Activated CD4-positive, alpha-beta T cell treated with anti-CD3 and anti-CD28 coated beads for 24 hours (primary cell): ENCODE data around the gene TENT4A.

Experiments used
- DNase-seq, 2 donors: peaks; one replicate each; pipeline ENCODE4 v3.0.0-alpha.2; 2020; ENCODE audit warnings: low read depth in 2 of 2

Gene TENT4A

DNA sequence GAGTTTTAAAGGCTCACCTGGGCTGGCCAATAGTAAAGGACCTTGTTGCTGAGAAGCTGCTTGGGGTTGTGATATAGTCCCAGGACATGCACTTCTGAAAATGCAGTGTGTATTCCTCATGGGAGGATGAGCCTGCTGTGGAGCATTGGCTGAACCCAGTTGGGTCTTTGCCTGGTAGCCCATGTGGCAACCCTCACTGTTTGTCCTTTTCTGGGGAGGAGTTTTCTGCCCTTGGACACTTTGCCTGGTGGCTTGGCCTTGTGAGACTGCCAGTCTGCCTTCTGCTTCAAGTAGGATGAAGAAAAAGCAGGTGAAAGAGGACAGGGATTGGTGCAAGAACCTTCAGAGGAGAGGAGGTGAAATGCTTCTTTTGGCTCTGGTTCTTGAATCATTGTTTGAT is 4.0 kb downstream of the TENT4A start:
- no peak for DNase-seq

DNA sequence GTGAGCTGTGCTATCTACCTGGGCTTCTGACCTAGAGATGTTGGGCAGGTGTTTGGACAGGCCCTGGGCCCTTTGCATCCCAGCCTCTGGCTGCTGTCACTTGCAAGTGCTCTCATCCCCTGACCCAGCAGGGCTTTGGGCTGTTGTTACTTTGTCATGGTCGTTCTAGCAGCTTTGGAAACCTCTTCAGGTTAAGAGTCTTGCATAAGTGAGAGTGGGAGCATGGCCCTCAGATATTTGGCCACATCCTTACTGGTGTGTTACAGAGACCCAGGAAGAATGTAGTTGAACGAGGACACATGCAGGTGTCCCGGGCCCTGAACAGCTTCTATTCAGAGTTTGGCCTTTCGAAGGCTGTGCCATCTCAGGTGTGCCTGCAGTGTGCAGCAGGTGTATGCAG is 4.5 kb downstream of the TENT4A start:
- no peak for DNase-seq

DNA sequence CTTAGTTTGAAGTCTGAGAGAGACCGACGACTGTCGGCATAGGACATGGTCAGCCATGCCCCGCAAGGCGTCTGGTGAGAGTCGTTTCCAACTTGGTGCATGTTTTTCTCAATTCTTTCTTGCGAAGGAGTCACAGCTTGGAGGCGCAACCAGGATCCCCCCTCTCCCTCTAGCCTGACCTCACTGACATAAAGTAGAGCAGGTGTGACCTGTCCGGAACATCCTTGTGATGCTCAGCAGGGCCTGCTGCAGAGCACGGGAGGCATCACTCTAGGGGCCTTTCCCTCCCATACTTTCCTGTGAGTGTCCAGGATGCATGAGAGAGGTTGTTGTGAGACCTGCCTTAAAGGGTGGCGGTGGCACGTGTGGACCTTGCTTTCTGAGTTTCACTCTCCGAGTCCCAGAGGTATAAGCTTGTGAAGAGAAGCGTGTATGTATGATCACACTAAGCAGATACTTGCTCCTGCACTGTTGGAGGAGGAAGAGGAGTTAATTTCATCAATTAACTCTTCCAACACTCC is 5.0 kb downstream of the TENT4A start:
- no peak for DNase-seq

DNA sequence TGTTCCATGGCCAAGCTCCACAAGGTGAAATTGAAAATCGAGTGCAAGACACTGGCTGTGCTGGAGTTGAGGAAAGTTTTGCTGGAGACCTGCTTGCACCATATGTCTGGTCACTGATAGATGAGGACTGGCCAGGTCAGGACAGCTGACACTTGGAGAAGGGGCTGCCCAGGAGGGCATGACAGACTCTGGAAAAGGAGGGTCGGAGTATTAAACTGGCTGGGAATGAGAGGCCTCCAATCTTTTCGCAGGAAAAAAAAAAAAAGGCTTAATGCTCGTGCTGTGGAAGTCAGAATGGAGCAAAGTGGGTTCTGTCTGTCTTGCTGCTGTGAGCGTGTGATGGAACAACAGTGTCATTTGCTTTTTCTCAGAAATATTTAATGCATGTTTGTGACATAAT is 5.5 kb downstream of the TENT4A start:
- no peak for DNase-seq

DNA sequence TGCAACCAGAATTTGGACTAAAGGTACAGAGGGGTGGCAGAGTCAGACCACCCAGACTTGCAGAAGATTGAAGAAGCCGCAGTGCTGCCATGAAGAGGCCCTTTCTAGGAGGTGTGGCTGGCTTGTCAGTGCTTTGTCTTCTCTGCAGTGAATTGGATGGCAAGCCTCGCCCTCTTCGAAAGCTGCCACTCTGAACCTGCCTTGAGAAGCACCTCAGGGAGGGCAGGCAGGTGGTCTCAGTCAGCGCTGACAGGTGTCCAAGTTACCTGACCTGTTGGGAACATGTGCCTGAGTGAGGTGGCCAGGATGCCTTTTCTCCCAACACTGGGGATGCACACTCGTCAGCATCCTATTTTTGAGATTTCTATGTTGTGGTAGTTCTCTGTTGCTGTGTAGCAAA is 6.2 kb downstream of the TENT4A start:
- no peak for DNase-seq

DNA sequence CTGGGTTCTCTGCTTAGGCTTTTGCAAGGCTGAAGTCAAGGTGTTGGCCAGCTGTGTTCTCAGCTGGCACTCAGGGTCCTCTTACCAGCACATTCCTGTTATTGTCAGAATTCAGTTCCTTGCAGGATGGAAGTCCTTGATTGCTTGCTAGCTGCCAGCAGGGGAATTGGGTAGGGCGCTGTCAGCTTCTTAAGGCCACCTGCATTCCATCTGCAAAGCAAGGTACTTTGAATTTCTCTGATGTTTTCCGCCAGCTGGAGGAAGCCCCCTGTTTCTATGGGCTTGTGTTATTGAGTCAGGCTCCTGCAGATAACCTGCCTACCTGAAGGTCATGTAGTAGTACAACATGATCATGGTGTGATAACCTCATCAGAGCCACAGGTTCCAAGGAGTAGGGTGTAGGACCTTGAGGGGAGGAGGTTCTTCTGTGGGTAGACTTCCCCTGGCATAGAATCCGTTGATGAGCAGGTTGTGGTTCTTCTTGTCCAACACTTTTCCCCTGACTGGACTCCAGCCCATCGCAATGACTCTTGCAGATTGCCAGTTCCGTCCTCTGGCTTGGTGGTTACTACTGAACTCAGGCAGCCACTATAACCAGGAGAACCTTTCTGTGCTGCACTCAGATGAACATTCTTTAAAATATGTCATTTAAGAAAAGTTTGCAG is 6.8 kb downstream of the TENT4A start:
- DNase-seq = no peak

DNA sequence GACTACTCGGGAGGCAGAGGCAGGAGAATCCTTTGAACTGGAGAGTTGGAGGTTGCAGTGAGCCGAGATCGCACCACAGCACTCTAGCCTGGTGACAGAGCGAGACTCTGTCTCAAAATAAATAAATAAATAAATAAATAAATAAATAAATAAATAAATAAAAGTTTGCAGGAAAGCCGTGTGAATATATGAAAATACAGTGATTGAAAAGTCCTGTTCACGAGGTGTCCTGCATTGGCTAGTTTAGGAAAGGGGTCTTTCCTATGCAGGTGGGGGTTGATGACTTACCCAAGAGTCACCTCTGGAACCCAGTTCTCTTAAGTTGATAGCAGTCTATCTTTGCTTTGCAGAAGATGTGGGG is 7.3 kb downstream of the TENT4A start:
- no peak for DNase-seq

DNA sequence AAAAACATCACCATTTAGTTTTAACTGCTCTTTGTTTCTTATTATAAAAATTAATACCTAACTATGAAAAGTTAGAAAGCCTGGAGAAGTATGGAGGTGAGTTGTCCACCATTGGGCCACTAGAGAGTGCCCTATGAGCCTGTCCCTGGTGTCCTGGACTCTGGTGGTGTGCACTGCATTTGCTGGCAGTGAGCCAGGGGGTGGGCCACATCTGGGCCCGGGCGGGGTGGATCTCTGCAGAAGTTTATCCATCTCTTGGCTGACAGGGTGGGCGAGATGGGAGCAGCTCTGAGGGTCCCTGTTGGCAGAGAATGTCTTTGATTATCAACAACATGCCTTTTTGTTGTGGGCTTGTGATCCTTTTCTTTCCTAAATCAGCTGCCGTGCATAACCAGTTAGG is 8.2 kb downstream of the TENT4A start:
- DNase-seq = no peak

DNA sequence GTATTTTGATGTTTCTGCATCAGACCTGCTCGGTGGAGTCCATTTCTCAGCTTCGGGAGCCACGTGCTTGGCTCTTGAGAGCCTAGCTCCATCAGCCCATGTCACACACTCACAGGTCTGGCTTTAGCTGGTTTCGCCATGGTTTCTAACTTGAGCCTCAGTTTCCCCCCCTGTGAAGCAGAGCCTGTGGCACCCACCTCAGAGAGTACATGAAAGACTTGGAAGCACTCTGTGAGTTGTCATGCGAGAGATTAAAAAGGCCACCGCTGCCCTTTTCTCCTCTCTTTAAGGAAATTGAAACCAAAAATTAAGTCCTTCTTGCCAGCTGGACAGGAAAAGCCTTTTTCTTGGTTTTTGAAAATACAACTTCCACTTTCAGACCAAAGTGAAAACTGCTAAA is 8.8 kb downstream of the TENT4A start:
- no peak for DNase-seq

DNA sequence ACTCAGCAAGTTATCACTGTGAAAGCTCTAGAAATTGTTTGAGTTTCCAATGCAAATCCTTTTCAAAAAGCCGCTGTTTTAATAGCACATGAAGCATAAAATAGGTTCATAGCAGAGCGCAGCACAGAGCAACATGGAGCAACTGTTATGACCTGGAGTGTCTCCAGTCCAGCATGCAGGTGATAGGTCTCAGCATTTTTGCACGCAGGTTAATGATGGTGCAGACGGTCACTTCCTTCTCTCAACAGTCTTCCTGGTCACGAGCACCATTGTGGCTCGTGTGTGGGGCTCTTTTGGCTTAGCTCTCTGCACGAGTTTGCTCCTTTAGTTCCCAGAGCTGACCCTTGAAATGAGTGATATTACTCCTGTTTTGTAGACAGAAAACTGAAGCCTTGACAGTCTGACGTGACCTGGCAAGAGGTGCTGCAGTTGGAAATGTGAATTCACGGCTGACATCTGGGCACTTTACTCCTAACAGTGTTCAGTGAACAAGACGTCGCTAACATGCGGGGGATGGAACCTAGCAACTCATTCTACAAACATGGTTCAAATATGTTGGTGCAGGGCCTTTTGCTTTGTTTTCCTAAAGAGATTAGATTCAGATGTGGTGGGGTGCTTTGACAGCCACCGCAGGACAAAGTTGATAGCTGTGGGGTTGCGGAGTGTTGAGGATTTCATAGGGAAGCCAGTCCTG is 10.0 kb downstream of the TENT4A start:
- DNase-seq = no peak

DNA sequence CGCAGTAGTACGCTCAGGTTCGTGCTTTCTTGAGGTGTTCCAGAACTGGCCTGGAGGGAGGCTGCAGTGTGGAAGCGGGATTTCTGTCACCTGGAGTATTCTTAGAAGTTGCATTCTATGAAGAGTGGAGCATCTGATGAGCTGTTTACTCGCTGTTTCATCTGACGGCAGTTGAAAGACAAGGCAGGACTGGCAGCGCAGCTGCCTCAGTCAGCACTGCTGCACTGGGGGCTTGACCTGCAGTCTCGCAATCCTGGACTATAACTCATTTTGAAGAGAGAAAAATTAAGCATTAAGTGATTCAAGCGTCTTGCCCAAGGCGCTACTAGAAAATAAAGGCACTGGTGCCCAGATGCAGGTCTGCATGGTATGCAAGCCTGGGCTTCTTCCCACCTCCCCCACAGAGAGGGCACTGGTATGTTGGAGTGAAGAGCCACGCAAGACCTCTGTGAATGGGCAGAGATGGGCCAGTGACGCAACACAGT is 10.6 kb downstream of the TENT4A start:
- DNase-seq = no peak

DNA sequence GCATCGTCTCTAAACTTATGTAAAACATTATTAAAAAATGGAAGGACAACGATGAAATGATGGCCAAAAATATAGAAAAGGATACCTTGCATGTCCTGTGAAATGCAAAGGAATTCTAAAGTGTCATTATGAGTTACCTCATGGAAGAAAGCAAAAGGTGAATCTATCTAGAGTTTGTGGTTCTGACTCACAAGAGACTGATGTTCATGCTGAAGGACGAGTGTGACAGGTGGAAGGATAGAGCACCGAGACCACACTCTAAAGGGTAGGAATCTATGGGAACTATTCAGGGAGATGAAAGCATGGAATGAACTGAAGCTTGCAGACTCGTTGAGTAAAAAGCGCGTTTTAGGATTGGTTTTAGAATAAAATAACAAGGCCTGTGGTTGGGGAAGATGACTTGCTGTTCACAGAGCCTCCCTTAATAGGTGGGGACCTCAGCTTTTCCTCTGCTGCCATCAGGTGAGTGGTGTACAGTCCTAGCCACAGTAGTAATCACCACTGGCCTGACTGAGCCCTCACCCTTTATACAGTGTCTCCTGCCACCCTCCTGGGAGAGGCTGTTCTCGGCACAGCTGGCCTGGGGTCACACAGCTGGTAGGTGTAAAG is 11.2 kb downstream of the TENT4A start:
- DNase-seq = no peak

DNA sequence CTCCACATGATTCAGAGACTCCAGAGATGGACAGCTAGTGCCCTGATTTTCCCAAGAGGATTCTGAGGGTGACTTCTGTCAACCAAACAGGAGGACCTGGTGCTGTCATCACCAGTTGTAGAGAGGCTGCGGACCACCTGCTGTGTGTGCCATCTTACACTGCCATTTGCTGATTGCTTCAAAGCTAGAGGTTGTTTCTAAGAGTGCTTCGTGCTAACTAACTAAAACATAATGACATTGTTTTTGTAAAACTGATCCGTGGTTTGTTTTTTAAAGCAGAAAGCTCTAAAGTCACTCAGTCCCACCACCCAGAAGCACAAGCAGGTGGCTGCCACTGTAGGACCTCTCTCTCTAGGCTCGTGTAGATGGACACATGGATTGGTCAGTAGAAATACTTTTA is 12.2 kb downstream of the TENT4A start:
- no peak for DNase-seq

DNA sequence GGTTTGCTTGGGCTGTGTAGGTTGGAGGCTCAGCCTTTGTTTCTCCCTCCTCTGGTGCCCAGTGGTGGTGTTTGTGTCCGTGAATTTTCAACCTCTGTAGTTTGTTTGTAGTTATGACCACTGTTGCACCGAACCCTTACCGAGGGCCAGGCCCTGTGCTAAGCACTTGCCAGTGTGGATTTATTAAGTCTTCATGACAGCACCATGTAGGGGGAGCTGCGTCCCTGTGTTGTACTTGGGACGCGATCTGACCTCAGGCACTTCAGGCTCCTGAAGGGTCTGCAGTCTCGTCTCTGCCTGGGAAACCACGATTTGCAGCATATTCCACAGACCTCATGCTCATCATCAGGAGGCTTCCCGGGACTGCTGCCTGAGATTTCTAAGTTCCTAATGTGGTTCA is 12.8 kb downstream of the TENT4A start:
- DNase-seq = no peak

DNA sequence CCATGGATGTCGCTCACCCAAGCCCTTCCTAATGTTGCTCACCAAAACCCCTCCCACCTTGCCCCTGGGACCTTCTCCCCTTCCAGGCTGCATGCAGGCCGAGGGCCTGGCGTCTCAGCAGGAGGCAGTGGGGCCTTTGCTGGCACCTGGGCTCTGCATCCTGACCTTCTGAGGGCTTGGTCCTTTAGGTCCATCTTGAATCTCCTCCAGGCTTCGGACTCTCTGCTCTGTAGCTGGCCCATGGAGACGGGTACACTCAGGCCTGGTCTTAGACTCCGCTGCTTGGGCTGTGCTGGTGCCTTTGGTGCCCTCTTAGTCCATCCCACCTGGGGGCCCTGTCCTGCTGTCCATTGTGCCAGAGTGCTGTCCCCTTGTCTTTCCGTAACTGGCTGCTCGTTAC is 14.0 kb downstream of the TENT4A start:
- no peak for DNase-seq

DNA sequence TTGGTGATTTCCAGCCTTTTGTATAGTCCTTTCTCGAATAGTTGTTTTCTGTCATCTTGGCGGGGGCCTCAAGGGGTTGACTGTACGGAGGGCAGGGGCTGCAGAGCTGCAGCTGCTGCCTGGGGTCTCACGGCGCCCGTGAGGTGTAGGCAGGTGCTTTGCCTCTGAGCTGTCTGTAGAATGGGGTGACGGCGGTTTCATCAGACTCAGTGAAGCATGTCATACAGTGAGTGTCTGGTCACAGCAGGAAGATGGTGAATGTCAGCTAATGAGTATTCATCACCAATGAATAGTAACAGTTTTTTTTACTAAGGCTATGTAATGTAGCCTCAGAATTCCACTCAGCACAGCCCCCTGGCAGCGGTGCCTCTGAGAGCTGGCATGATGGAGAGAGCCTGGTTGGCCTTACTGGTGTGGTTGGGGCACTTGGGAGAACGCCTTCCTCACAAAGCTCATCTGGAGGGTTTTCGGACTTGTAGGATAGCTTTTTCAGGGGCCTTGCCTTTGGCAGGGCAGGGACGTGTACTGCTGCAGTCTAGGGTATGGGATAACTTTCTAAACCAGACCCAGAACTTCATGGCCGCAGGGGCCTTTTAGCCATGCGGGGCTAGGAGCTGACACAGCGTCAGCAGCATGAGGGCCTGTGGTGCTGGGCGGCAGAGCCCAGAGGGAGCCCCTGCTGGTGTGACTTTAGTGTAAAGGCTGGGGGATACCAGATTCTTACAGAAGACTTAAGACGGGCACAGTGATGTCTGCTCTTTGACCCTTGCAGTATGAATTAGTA is 15.0 kb downstream of the TENT4A start:
- no peak for DNase-seq

DNA sequence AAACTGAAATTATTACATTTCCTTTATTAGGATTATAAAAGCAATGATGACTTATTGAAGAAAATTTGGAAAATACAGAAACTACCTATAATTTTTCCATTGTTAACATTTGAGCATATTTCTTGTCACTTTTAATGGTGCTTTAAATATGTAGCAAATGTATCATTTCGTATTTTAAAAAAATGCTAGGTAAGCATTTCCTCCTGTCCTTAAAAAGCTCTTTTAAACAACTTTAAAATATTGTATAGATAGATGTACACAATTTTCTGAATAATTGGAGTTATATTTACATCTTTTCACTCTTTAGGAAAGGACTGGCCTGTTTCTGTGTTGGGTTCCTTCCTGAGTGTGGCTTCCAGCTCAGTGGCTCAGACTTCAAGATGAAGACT is 15.6 kb downstream of the TENT4A start:
- DNase-seq = no peak

DNA sequence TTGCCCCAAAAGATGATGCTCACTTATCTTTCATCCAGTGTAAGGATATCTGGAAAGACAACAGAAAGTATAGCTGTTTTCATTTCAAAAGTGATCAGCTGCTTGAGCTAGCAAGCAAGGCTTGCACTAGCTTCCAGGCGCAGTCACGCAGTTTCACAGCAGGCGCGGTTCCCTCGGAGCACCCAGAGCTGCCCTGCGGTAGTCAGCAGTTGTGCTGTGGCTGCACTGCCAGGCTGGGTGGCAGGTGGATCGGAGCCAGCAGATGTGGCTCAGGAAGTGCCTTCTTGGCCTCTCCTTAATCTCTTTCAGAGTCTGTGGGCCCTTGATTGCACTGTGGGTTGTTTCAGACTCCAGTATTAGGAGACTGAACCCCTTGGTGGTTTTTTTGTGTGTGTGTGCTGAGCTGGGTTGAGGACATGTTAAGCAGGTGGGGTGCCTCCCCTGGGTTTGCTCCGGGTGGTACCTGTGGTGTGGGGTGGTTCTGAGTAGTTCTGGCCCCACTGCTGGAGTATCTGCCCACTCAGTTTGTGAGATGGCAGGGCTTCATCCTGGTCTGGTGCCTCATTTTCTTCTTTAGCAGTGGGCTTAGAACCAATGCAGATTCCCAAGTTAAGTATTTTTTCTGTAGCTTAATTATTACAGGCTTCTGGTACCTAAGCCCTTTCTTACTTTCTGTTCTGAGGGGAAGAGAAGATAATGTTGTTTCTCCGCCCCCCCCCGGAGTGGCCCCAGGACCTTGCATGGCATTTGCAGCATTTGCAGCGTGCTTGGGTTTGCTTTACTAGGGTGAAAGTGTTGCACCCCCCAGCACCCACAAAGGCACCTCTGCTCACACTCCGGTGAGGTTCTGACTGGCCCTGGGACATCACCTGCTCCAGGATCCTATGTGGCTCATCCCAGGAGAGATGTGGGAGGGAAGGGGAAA is 16.4 kb downstream of the TENT4A start:
- DNase-seq = no peak

DNA sequence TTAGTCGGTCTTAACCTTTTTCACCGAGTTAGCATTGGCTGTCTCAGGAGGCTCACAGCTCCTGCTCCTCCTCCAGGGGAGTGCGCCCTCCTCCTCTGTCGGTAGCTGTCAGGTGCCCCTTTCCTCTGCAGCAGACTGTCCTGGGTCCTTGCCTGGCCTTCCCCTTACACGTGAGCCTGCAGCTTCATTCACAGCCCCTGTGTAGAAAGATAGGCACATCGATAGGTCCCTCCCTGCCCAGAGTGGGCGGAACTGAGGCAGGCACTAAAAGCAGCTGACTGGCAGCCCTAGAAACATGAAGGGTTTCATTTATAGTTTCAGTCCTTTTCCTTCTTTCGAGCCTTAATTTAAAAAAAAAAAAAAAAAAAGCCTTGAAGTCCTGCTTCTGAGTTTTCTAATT is 17.2 kb downstream of the TENT4A start:
- DNase-seq = no peak

DNA sequence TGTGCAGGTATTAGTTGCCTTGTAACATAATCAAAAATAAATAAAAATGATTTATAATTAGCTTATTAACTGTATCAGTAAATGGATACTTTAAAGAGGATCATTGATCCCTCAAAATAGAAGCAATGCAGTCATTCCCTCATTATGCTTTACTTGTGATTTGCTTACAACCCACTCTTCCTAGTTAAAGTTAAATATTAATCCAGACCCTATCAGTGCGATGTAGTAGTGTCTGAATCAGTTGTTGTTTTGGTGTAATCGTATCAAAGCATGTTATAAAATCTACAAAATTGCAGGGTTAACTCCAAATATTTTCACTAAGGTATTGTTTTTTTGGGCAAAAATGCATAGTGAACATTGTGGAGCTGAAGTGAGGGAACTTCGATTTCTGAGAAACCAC is 17.6 kb downstream of the TENT4A start:
- no peak for DNase-seq
